Medulla oblongata (tissue), 1 donor: ENCODE results near the gene SIDT1.

Source experiments
- DNase-seq: peaks from one replicate; pipeline ENCODE4 v3.0.0-alpha.2; 2015; ENCODE audit errors: extremely low spot score

SIDT1 gene

GRCh38 chr3:113545594-113545993 is 13.2 kb downstream of the SIDT1 start:
- DNase-seq, result no peak

GRCh38 chr3:113546414-113546893 is 14.1 kb downstream of the SIDT1 start:
- no peak for DNase-seq

GRCh38 chr3:113548501-113548900 is 16.1 kb downstream of the SIDT1 start:
- no peak for DNase-seq

GRCh38 chr3:113551820-113552219 is 19.5 kb downstream of the SIDT1 start:
- DNase-seq, result no peak

DNA sequence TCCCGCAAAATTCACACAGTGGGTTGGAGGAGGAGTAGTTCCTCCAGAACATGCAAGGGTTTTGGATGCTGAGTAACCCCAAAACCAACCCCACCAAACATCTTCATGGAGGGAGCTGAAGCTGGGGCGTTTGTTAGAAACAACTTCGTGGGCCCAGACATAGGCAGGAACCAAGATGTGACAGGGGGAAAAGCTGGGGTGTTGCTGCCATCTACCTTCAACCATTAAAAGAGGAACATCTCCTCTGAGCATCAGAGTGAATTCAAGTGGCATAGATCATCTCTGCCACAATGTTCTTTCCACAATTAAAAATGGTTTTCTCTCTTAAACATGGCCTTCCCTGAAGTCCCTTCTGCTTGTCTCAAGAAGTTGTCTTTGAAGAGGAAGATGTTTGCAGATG is 20.5 kb downstream of the SIDT1 start:
- no peak for DNase-seq

- no peak for DNase-seq
These were observed 22.8 kb downstream of the SIDT1 start for GRCh38 chr3:113555138-113555537.

DNA sequence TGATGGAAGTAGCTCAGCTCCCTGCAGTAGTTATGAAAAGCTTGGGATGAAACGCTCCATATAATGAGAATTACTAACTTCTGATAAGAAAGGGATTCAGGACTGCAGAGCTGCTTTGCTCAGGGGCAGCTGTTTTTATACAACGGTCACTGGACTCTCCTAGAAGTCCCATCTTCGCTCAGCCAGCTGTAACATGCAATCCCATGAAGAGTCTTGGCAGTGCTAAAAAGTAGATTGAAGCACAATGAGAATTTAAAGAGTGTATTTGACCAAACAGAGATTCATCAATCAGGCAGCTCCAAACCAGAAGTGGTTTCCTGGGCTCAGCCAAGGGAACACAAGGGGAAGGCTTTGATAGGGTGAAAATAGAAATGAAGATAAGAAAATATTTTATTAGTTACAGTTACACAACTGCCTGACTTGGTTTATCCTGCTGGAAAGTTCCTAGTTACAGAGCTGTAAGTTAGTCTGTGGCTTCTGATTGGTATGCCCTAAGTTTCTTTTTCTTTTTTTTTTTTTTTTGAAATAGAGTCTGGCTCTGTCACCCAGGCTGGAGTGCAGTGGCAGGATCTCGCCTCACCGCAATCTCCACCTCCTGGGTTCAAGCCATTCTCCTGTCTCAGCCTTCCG is 24.1 kb downstream of the SIDT1 start:
- DNase-seq, result no peak

DNA sequence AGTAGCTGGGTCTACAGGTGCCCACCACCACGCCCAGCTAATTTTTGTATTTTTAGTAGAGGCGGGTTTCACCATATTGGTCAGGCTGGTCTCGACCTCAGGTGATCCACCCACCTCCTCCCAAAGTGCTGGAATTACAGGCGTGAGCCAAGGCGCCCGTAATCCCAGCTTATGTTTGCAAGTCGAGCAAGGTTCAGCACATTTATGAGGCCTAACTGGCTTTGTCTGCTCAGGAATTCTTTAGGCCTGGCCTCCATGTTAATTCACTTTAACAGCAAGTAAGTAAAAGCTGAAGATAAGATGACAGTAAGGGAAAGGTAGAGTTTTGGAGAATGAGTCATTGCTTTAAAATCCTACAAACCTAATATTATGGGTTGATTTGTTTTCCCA is 24.6 kb downstream of the SIDT1 start:
- no peak for DNase-seq

- DNase-seq, result no peak
These were observed 25.0 kb downstream of the SIDT1 start for GRCh38 chr3:113557374-113557773.

GRCh38 chr3:113559009-113559408 is 26.7 kb downstream of the SIDT1 start:
- DNase-seq, result no peak

DNA sequence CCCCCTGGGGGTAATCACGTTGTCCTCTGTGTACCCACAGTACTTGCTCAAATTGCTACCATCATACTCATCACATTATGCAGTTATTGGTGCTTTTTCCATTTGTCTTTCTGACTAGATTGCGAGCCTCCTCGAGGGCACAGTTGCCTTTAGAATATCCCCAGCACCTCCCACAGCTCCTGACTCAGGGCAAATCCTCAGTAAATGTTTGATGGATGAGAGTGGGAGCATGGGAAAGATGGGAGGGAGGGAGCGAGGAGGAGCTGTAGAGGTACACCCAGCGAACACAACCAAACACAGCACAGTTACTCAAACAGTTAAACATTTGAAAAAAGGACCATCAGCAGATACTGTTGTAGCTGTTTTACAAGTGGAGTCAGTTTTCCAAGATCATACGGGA is 27.9 kb downstream of the SIDT1 start:
- DNase-seq, result no peak

- DNase-seq, result peak; percentile 13
These were observed 28.7 kb downstream of the SIDT1 start for GRCh38 chr3:113560831-113561623.

DNA sequence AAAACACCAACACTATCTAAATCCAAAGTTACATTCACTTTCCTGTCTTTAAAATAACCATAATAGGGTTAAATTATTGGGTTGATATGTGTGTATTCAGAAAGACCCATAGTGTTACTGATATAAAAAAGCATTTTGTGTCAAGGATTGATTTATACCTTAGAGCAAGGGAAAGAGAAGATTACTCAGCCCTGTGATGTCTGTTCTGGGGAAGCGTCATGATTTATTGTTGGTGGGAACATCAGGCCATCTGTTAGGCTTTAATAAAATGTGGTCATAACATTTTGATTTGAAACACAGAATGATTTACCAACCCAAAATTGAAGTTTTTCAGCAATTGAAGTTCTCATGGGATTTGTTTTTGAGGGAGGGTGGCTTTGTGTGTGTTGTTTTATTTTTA is 33.2 kb downstream of the SIDT1 start:
- no peak for DNase-seq

GRCh38 chr3:113570158-113570557 is 37.8 kb downstream of the SIDT1 start:
- no peak for DNase-seq

DNA sequence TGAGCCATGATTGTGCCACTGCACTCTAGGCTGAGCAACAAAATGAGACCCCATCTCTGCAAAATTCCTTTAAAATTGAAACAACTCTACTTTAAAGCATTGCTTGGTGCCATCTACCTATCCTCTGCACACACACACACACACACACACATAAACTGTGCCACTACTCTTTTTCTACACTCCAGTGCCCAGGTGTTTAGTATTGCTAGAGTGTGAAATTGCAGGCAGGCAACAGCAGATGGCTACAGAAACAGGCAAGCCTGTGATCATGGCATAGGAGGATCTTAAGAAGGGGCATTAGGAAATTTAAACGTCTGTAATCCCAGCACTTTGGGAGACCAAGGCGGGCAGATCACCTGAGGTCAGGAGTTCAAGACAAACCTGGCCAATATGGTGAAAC is 39.0 kb downstream of the SIDT1 start:
- DNase-seq, result no peak

DNA sequence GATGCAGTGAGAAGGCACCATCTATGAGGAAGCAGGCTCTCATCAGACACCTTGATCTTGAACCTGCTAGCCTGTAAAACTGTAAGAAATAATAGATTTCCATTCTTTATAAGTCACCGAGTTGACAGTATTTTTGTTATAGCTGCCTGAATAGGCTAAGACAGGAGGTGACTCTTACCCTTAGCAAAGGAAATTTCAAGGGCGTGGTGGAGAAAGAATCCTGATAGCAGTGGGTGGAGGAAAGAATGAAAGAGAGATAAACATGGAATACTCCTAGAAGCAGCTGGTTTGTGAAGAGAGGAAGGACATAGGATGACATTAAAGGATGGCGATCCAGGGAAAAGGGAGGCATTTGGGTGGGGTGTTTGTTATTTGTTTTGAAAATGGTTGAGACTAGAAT is 41.4 kb downstream of the SIDT1 start:
- no peak for DNase-seq

- DNase-seq, result no peak
These were observed 41.9 kb downstream of the SIDT1 start for GRCh38 chr3:113574213-113574612.

- DNase-seq, result peak; percentile 75
These were observed 42.9 kb downstream of the SIDT1 start for GRCh38 chr3:113575206-113575605.

GRCh38 chr3:113585228-113585627 is 52.9 kb downstream of the SIDT1 start:
- no peak for DNase-seq

- DNase-seq, result no peak
These were observed 53.4 kb downstream of the SIDT1 start for GRCh38 chr3:113585720-113586119.

DNA sequence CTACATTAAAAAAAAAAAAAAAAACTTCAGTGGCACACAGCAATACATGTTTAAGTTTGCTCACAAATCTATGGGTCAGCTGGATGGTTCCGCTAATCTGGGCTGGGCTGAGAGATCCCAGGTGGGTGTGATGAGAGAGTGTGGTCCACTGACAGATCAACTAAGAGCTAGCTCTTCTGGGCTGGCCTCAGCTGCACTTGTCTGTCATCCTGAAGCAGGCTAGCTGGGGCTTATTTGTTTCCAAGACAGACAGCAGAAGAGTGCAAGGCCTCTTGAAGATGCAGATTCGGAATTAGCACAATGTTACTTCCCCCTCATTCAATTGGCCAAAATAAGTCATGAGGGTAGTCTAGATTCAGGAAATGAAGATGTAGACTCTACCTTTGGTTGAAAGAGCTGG is 56.5 kb downstream of the SIDT1 start:
- DNase-seq, result no peak

GRCh38 chr3:113589971-113590370 is 57.6 kb downstream of the SIDT1 start:
- DNase-seq, result no peak

DNA sequence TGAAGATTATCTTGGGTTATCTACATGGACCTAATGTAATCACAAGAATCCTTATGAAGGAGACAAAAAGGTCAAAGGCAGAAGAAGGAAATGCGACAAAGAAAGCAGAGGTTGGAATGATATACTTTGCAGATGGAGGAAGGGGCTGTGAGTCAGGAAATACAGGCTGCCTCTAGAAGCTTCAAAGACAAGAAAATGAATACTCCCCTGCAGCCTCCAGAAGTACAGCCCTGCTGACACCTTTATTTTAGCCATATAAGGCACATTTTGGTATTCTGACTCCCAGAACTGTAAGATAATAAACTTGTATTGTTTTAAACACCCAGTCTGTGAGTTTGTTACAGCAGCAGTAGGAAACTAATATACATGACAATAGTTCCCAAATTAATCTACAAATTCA is 58.6 kb downstream of the SIDT1 start:
- no peak for DNase-seq
